NCI-H1417 (cell line): ENCODE measurements around the gene MT3.

Source experiments
- DNase-seq, 3 experiments: peaks; one replicate each; lab custom pipeline; 2025; lab: John Stamatoyannopoulos, UW

MT3 gene

DNA sequence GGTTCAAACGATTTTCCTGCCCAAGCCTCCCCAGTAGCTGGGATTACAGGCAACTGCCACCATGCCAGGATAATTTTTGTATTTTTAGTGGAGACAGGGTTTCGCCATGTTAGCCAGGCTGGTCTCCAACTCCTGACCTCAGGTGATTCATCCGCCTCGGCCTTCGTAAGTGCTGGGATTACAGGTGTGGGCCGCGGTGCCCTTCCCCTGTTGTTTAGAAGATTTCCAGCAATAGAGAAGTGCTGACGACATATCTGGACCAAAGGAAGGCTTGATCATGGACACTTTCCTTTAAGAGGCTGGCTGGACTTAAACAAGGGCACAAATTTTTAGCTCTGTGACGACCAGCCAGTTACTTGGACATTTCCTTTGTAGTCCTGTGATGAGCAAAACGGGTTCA, 41.9 kb downstream of the MT3 start:
- DNase-seq: no peak

DNA sequence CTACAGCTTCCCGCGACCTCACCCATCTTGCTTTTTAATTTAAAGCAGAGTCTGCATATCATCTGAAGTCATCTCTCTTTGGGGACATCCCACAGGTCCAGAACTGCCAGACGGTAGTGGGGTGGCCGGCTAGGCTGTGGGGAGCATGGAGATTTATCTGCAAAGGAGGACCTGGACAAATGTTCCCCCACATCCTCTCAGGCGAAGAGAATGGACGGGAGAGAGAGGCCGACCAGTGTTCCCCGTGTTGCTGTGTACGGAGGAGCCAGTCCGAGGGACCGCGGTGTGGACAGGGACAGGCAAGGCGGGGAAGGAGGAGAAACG, 42.5 kb downstream of the MT3 start:
- no peak for DNase-seq

DNA sequence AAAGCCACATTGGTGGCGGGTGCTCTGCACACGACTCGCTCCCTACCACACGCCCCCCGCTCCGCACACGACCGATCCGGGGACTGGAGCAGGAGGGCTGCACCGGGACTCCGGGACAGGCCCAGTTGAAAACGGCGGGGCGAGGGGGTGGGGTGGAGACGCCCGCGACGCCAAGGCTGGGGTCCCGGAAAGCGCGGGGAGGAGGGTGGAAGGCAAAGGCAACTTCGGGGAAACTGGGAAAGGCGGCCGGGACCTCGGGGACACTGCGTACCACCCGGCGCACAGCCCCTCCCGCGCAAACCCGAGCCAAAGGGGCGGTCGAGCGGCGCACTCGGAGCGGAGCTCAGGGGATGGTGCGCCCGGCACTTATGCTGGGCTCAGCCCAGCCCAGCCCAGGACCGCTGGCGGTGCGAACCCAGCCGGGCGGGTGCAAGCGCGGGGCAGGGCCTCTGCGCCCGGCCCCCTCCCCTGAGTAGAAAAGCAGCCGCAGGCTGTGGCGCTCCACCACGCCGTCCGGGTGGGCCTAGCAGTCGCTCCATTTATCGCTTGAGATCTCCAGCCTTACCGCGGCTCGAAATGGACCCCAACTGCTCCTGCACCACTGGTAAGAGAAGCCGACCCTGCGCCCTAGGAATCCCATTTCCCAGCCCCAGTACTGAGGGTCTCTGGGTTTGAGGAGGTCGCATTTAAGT, 43.0 kb downstream of the MT3 start, which contains the start of gene MT1M:
MT1M (plus strand) TSS at position 504 of the 692 bp plus-strand sequence; CDS start at position 577, 73 bp downstream.
- DNase-seq: no peak

- DNase-seq: no peak
Observed at GRCh38 chr16:56632848-56633365, 43.6 kb downstream of the MT3 start.

- DNase-seq: no peak
Observed at GRCh38 chr16:56633535-56633934, 44.2 kb downstream of the MT3 start.

DNA sequence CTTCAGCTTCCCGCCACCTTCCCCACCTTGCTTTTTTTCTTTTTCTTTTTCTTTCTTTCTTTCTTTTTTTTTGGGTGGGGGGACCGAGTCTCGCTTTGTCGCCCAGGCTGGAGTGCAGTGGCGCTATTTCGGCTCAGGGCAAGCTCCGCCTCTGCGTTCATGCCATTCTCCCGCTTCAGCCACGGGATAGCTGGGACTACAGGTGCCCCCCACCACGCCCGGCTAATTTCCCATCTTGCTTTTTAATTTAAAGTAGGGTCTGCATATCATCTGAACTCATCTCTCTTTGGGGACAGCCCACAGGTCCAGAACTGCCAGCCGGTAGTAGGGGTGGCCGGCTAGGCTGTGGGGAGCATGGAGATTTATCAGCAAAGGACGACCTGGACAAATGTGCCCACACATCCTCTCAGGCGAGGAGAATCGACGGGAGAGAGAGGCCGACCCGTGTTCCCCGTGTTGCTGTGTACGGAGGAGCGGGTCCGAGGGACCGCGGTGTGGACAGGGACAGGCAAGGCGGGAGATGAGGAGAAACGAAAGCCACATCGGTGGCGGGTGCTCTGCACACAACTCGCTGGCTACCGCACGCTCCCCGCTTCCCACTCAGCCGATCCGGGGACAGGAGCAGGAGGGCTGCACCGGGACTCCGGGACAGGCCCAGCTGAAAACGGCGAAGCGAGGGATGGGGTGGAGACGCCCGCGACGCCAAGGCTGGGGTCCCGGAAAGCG, 45.5 kb downstream of the MT3 start:
- no peak for DNase-seq

DNA sequence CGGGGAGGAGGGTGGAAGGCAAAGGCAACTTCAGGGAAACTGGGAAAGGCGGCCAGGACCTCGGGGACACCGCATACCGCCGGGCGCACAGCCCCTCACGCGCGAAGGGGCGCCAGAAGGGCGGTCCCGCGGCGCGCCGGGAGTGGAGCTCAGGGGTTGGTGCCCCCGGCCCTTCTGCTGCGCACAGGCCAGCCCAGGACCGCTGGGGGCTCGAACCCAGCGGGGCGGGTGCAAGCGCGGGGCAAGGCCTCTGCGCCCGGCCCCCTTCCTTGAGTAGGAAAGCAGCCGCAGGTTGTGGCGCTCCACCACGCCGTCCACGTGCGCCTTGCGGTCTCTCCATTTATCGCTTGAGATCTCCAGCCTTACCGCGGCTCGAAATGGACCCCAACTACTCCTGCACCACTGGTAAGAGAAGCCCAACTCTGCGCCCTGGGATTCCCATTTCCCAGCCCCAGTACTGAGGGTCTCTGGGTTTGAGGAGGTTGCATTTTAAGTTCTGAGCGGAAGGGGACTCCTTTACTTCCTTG, 46.2 kb downstream of the MT3 start:
- no peak for DNase-seq

DNA sequence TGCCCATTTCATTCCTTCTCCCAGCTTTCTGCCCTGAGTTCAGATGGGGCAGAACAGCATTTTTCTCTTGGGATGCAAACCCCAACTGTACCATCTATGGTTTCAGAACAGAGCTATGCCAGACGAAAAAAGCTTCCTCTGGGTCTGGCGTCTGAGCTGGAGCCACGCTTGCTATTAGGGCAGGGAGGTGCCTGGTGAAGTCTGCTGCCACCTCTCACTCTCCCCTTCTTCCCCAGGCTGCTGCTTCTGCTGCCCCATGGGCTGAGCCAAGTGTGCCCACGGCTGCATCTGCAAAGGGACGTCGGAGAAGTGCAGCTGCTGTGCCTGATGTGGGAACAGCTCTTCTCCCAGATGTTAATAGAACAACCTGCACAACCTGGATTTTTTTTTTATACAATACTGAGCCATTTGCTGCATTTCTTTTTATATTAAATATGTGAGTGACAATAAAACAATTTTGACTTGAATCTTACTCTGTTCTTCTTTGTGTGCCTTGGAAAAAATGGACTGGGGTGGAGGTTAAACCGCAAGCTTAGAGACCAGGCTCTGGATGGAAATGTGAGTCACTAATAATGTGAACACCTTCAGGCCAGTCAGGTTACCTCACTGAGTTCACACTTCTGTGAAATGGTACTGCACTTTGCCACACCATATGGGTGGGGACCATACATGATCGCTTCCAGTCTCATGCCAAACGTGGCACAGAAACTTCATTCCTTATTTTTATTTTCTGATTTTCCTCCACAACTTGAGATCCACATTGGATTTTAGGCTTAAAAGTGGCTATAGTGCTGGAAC, 47.5 kb downstream of the MT3 start:
- DNase-seq: no peak

DNA sequence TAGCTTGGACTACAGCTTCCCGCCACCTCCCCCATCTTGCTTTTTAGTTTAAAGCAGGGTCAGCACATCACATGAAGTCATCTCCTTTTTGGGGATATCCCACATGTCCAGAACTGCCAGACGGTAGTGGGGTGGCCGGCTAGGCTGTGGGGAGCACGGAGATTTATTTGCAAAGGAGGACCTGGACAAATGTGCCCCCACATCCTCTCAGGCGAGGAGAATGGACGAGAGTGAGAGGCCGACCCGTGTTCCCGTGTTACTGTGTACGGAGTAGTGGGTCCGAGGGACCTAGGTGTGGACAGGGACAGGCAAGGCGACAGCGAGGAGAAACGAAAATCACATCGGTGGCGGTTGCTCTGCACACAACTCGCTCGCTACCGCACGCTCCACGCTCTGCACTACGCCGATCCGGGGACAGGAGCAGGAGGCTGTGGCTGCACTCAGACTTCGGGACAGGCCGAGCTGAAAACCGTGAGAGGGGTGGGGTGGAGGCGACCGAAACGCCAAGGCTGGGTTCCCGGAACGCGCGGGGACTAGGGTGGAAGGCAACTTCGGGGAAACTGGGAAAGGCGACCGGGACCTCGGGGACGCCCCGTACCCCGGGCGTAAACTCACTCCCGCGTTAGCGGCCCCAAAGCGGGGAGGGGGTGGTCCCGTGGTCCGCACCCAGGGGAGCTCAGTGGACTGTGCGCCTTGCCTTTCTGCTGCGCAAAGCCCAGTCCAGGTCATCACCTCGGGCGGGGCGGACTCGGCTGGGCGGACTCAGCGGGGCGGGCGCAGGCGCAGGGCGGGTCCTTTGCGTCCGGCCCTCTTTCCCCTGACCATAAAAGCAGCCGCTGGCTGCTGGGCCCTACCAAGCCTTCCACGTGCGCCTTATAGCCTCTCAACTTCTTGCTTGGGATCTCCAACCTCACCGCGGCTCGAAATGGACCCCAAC, 48.8 kb downstream of the MT3 start, which contains the start of gene MT1A:
MT1A (plus strand) TSS at position 853 of the 937 bp plus-strand sequence; CDS start at position 926, 73 bp downstream.
- DNase-seq: peak in 2 of 3 experiments; percentile 29 to 42

DNA sequence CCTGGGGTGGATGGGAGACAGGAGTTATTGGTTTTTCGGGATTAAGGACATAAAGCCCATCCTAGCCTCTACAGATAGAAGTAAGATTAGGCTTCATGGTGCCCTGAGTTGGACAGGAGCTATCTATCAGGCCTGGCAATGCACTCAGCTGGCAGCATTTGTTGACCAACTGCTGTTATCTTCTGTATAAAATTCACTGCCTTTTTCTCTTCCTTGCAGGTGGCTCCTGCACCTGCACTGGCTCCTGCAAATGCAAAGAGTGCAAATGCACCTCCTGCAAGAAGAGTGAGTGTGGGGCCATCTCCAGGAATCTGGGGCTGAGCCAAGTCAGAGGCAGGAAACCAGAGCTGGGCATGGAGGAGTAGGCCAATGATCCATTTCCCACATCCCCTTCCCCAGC, 49.7 kb downstream of the MT3 start:
- no peak for DNase-seq

GRCh38 chr16:56640076-56640475, 50.7 kb downstream of the MT3 start:
- no peak for DNase-seq
